ENCODE results near the gene KRT81.
A peak's percentile ranks its signal among the peaks of the same experiment; 100 is the strongest.
"Not testable (repeated sequence)": the region's sequence is repeated elsewhere in the genome, so short reads cannot be mapped to it uniquely, and the experiment has no call there.

Gene KRT81

GRCh38 chr12:52316701-52317100 is 25.4 kb upstream of the KRT81 start:
- DNase-seq, result no peak

- DNase-seq, result no peak
These were observed 25.0 kb upstream of the KRT81 start for GRCh38 chr12:52316290-52316689.

GRCh38 chr12:52315721-52316120 is 24.4 kb upstream of the KRT81 start:
- DNase-seq, result not testable (repeated sequence)

GRCh38 chr12:52314511-52314910 is 23.2 kb upstream of the KRT81 start:
- no peak for DNase-seq

GRCh38 chr12:52313926-52314325 is 22.6 kb upstream of the KRT81 start:
- DNase-seq, result no peak

GRCh38 chr12:52313461-52313860 is 22.1 kb upstream of the KRT81 start:
- DNase-seq, result no peak

GRCh38 chr12:52312086-52312485 is 20.8 kb upstream of the KRT81 start:
- no peak for DNase-seq

GRCh38 chr12:52311285-52311648 is 19.9 kb upstream of the KRT81 start:
- DNase-seq, result peak; percentile 16

- no peak for DNase-seq
These were observed 19.4 kb upstream of the KRT81 start for GRCh38 chr12:52310622-52311284.

GRCh38 chr12:52308806-52309425 is 17.6 kb upstream of the KRT81 start:
- DNase-seq, result no peak

- no peak for DNase-seq
These were observed 16.8 kb upstream of the KRT81 start for GRCh38 chr12:52307836-52308805.

- DNase-seq, result no peak
These were observed 15.4 kb upstream of the KRT81 start for GRCh38 chr12:52306731-52307130.

GRCh38 chr12:52305921-52306705 is 14.8 kb upstream of the KRT81 start:
- DNase-seq, result no peak

- DNase-seq, result not testable (repeated sequence)
These were observed 13.6 kb upstream of the KRT81 start for GRCh38 chr12:52304941-52305411.

GRCh38 chr12:52302242-52302914 is 11.0 kb upstream of the KRT81 start:
- not testable (repeated sequence) for DNase-seq

GRCh38 chr12:52301721-52302120 is 10.4 kb upstream of the KRT81 start:
- not testable (repeated sequence) for DNase-seq

- DNase-seq, result no peak
These were observed 9.7 kb upstream of the KRT81 start for GRCh38 chr12:52300796-52301691.

GRCh38 chr12:52298677-52299190 is 7.4 kb upstream of the KRT81 start:
- DNase-seq, result no peak

GRCh38 chr12:52296572-52297215 is 5.4 kb upstream of the KRT81 start:
- DNase-seq, result no peak

- no peak for DNase-seq
These were observed 4.3 kb upstream of the KRT81 start for GRCh38 chr12:52295663-52296062.
